Peyer's patch (tissue), 4 donors: ENCODE results near the gene PRR5.

ENCODE experiments used
- POLR2A ChIP-seq, 2 donors: fragments of 450-650 bp; IDR thresholded peaks; one replicate each; pipeline ENCODE4 v1.5.1; 2017; ENCODE audit warnings: antibody characterized with exemption in 2 of 2, mild to moderate bottlenecking in 2 of 2, moderate library complexity in 2 of 2
- TF ChIP-seq, protein P1 (sequence below), 6 experiments: fragments of 450-650 bp in 4 of 6; fragments of 200-600 bp in 2 of 6; sonication (generic) in 1 of 6; IDR thresholded peaks; one replicate each; pipeline ENCODE4 v1.5.1; 2017 to 2019; ENCODE audit warnings: antibody characterized with exemption in 6 of 6, mild to moderate bottlenecking in 3 of 6, moderate library complexity in 1 of 6

DNA sequence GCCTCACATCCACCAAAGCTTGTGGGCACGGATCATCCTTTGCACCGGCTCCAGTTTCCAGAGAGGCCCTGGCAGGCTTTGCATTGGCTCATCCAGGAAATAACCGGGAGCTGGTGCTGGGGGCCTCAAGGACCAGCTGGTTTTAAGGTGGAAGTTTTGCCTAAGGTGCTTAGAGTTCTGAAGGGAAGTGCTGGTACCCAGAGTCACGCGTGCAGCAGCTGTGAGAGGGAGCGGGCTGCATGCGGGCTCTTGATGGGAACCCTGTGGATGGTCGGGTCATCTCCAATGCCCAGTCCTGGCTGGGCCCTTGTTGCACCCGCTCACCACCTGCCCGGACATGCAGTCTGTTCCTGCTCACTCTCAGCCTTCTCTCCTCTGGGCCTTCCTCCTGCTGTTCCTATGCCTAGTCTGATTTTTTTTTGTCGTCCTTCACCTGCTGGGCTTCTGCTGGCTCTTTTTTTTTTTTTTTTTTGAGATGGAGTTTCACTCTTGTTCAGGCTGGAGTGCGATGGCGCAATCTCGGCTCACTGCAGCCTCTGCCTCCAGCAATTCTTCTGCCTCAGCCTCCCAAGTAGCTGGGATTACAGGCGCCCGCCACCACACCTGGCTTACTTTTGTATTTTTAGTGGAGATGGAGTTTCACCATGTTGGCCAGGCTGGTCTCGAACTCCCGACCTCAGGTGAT, 24.0 kb upstream of the PRR5 start:
- TF ChIP-seq, protein P1, sequence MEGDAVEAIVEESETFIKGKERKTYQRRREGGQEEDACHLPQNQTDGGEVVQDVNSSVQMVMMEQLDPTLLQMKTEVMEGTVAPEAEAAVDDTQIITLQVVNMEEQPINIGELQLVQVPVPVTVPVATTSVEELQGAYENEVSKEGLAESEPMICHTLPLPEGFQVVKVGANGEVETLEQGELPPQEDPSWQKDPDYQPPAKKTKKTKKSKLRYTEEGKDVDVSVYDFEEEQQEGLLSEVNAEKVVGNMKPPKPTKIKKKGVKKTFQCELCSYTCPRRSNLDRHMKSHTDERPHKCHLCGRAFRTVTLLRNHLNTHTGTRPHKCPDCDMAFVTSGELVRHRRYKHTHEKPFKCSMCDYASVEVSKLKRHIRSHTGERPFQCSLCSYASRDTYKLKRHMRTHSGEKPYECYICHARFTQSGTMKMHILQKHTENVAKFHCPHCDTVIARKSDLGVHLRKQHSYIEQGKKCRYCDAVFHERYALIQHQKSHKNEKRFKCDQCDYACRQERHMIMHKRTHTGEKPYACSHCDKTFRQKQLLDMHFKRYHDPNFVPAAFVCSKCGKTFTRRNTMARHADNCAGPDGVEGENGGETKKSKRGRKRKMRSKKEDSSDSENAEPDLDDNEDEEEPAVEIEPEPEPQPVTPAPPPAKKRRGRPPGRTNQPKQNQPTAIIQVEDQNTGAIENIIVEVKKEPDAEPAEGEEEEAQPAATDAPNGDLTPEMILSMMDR (IDR thresholded peaks at IDR 0.05), result no peak
- TF ChIP-seq POLR2A (IDR thresholded peaks at IDR 0.05), result no peak
